HEK293 (cell line): ENCODE measurements around the gene TMEM106C.

Source experiments
- CTCF ChIA-PET: fragments of 350-600 bp; formaldehyde crosslinking; extraction: SDS; loops from one replicate; lab custom pipeline; 2021; ENCODE audit warnings: antibody characterized with exemption; lab: Yijun Ruan, JAX
- POLR2A ChIA-PET: fragments of 300-600 bp; formaldehyde crosslinking; extraction: SDS; loops from one replicate; lab custom pipeline; 2020; ENCODE audit warnings: antibody characterized with exemption, inconsistent platforms; lab: Yijun Ruan, JAX
- H3K27ac ChIP-seq: fragments of 200-500 bp; sonication (Bioruptor generic); 2 replicates; pipeline ENCODE4 v1.5.1; 2014; ENCODE audit warnings: low read depth, low read length, control low read depth, inconsistent platforms; ENCODE audit errors: extremely low read depth
- H3K36me3 ChIP-seq, 2 experiments: fragments of 200-500 bp in 1 of 2; sonication (Bioruptor generic) in 1 of 2; 1 replicate in 1 of 2; 2 replicates in 1 of 2; pipeline ENCODE4 v1.5.1; 2014 to 2017; ENCODE audit warnings: inconsistent platforms in 2 of 2, low read length in 2 of 2; ENCODE audit not compliant: control insufficient read depth in 2 of 2, insufficient read depth in 1 of 2
- H3K4me1 ChIP-seq: fragments of 200-500 bp; sonication (Bioruptor generic); 2 replicates; pipeline ENCODE4 v1.5.1; 2014; ENCODE audit warnings: mild to moderate bottlenecking, low read length, inconsistent platforms; ENCODE audit not compliant: control insufficient read depth, insufficient read depth
- H3K4me3 ChIP-seq: 2 replicates; pipeline ENCODE4 v1.5.1; 2011; ENCODE audit warnings: low read depth, mild to moderate bottlenecking, control low read depth, low read length, moderate library complexity
- H3K9me3 ChIP-seq: fragments of 200-500 bp; sonication (Bioruptor generic); 2 replicates; pipeline ENCODE4 v1.5.1; 2014; ENCODE audit warnings: low read depth, low read length, inconsistent platforms; ENCODE audit not compliant: control insufficient read depth, insufficient read depth
- EGR2 ChIP-seq: fragments of 450-650 bp; formaldehyde crosslinking; IDR thresholded peaks from 2 replicates; pipeline ENCODE4 v1.5.1; 2016; ENCODE audit warnings: low read depth, missing biosample characterization, missing genetic modification characterization
- GLI2 ChIP-seq: fragments of 450-650 bp; formaldehyde crosslinking; IDR thresholded peaks from 2 replicates; pipeline ENCODE4; 2017; ENCODE audit warnings: missing biosample characterization, missing genetic modification characterization, low read depth, borderline replicate concordance
- MZF1 ChIP-seq: fragments of 450-650 bp; formaldehyde crosslinking; IDR thresholded peaks from 2 replicates; pipeline ENCODE4 v1.5.1; 2017; ENCODE audit warnings: missing biosample characterization, missing genetic modification characterization, borderline replicate concordance
- OVOL3 ChIP-seq: fragments of 450-650 bp; formaldehyde crosslinking; IDR thresholded peaks from 2 replicates; pipeline ENCODE4 v1.5.1; 2016; ENCODE audit warnings: missing biosample characterization, missing genetic modification characterization
- REST ChIP-seq: fragments of 450-650 bp; formaldehyde crosslinking; IDR thresholded peaks from 2 replicates; pipeline ENCODE4 v1.5.1; 2016; ENCODE audit warnings: missing biosample characterization, missing genetic modification characterization
- SETDB1 ChIP-seq: IDR thresholded peaks from one replicate; pipeline ENCODE4 v1.6.1; 2017; ENCODE audit warnings: mild to moderate bottlenecking, low read length, moderate library complexity, mixed read lengths; ENCODE audit not compliant: insufficient read length
- TRIM28 ChIP-seq: IDR thresholded peaks from 2 replicates; pipeline ENCODE4 v1.6.1; 2011; ENCODE audit warnings: low read length, control low read depth, borderline replicate concordance
- ZEB2 ChIP-seq: fragments of 450-650 bp; formaldehyde crosslinking; IDR thresholded peaks from 2 replicates; pipeline ENCODE4 v1.5.1; 2016; ENCODE audit warnings: missing biosample characterization, missing genetic modification characterization
- ZFHX2 ChIP-seq: fragments of 450-650 bp; formaldehyde crosslinking; conservative IDR thresholded peaks from 2 replicates; pipeline ENCODE4 v1.5.1; 2016; ENCODE audit warnings: missing biosample characterization, missing genetic modification characterization
- ZNF132 ChIP-seq: fragments of 450-650 bp; formaldehyde crosslinking; IDR thresholded peaks from 2 replicates; pipeline ENCODE4 v1.5.1; 2017; ENCODE audit warnings: missing biosample characterization, missing genetic modification characterization, borderline replicate concordance
- ZNF148 ChIP-seq: fragments of 450-650 bp; formaldehyde crosslinking; IDR thresholded peaks from 2 replicates; pipeline ENCODE4 v1.5.0; 2017; ENCODE audit warnings: missing biosample characterization, missing genetic modification characterization, borderline replicate concordance
- ZNF341 ChIP-seq: fragments of 450-650 bp; formaldehyde crosslinking; IDR thresholded peaks from 2 replicates; pipeline ENCODE4; 2016; ENCODE audit warnings: low read depth, missing biosample characterization, missing genetic modification characterization
- ZNF501 ChIP-seq: fragments of 450-650 bp; formaldehyde crosslinking; IDR thresholded peaks from 2 replicates; pipeline ENCODE4 v1.5.1; 2016; ENCODE audit warnings: missing biosample characterization, missing genetic modification characterization
- ZNF529 ChIP-seq: fragments of 450-650 bp; formaldehyde crosslinking; IDR thresholded peaks from 2 replicates; pipeline ENCODE4 v1.5.1; 2017; ENCODE audit warnings: missing genetic modification characterization, missing biosample characterization; ENCODE audit not compliant: insufficient replicate concordance
- ZNF548 ChIP-seq: fragments of 450-650 bp; formaldehyde crosslinking; IDR thresholded peaks from 2 replicates; pipeline ENCODE4 v1.5.1; 2016; ENCODE audit warnings: missing biosample characterization, missing genetic modification characterization
- ZSCAN4 ChIP-seq: fragments of 450-650 bp; formaldehyde crosslinking; IDR thresholded peaks from 2 replicates; pipeline ENCODE4 v1.5.1; 2017; ENCODE audit warnings: missing biosample characterization, missing genetic modification characterization
- ZSCAN5A ChIP-seq: fragments of 450-650 bp; formaldehyde crosslinking; IDR thresholded peaks from 2 replicates; pipeline ENCODE4 v1.5.1; 2016; ENCODE audit warnings: missing biosample characterization, missing genetic modification characterization

The TMEM106C gene

GRCh38 chr12:47982311-47982710 lies 18.9 kb downstream of the TMEM106C start (continued):
- TF ChIP-seq MZF1 (tag by site-specific recombination) (no peak), SETDB1 (no peak), GLI2 (no peak), OVOL3 (tag by site-specific recombination) (no peak), EGR2 (tag by site-specific recombination) (no peak), ZNF148 (tag by site-specific recombination) (no peak), TRIM28 (no peak), ZNF341 (tag by site-specific recombination) (no peak), ZEB2 (no peak), ZSCAN4 (tag by site-specific recombination) (no peak), REST (no peak)
- TF ChIP-seq, all 188 proteins: peak for 0

- CTCF ChIA-PET: interaction anchor here (0.6 to 1.4 kb wide), 2 partner anchors 20 to 77 kb away, joined by 4 to 7 read pairs; partner anchors contain the start of gene TMEM106C
- POLR2A ChIA-PET: no interaction called here
- Histone ChIP-seq H3K36me3 (peaks cover 0 to 57% of the 10 kb centered on the region in 2 experiments; a peak in 1 of 3 replicates), H3K27ac (no peak overlapping the region), H3K4me1 (no peaks in the 10 kb centered on the region), H3K4me3 (no peak overlapping the region), H3K9me3 (no peaks in the 10 kb centered on the region)
- no peak for TF ChIP-seq ZNF548
- TF ChIP-seq ZNF132 (tag by site-specific recombination): no peak
- no peak for TF ChIP-seq ZNF501 (tag by site-specific recombination)
- TF ChIP-seq ZNF529 (tag by site-specific recombination): no peak
These were observed 19.4 kb downstream of the TMEM106C start for GRCh38 chr12:47982770-47983169.

GRCh38 chr12:47983541-47984115 lies 20.2 kb downstream of the TMEM106C start:
- POLR2A ChIA-PET: no interaction called here
- H3K4me3 ChIP-seq: no peak overlapping the region
- no peak overlapping the region for H3K27ac ChIP-seq
- H3K9me3 ChIP-seq: no peaks in the 10 kb centered on the region
- peaks cover 0 to 50% of the 10 kb centered on the region in 2 experiments; a peak in 1 of 3 replicates for H3K36me3 ChIP-seq
- TF ChIP-seq ZFHX2 (tag by site-specific recombination): peak; percentile 66
- peak; percentile 83 for TF ChIP-seq EGR2 (tag by site-specific recombination)
- no peak for TF ChIP-seq ZSCAN5A (tag by site-specific recombination)
- TF ChIP-seq, all 188 proteins: peak for 2
- no peaks in the 10 kb centered on the region for H3K4me1 ChIP-seq
- CTCF ChIA-PET: interaction anchor here (0.6 kb wide), 1 partner anchor 78 kb away, joined by 4 read pairs; no protein-coding TSS in a partner anchor
